Cardiac muscle cell (in vitro differentiated cells and primary cell): Measurements from ENCODE around the gene PTH2. TPM values are rescaled to one million over a fixed set of nuclear protein-coding genes. Genes with fewer than 3 reads are reported as not detected.

Experiments
- DNase-seq, 2 donors: peaks; one replicate each; pipeline versions ENCODE4 v3.0.0 to v3.0.0-alpha.2; 2010 to 2017; ENCODE audit warnings: low read depth in 1 of 2, low spot score in 1 of 2
- H3K27ac ChIP-seq: fragments of 200-600 bp; sonication (generic); 2 replicates; pipeline ENCODE4 v1.5.1; 2016
- H3K27me3 ChIP-seq: fragments of 200-600 bp; sonication (generic); 2 replicates; pipeline ENCODE4 v1.6.0; 2016; ENCODE audit warnings: control low read depth
- H3K36me3 ChIP-seq: fragments of 200-600 bp; sonication (generic); 2 replicates; pipeline ENCODE4 v1.5.1; 2016; ENCODE audit warnings: control low read depth
- H3K4me1 ChIP-seq: fragments of 200-600 bp; sonication (generic); 2 replicates; pipeline ENCODE4 v1.8.1; 2017; ENCODE audit warnings: low read depth, mild to moderate bottlenecking, mixed run types
- H3K4me3 ChIP-seq: fragments of 200-600 bp; sonication (generic); 2 replicates; pipeline ENCODE4 v1.5.1; 2016; ENCODE audit warnings: mild to moderate bottlenecking
- H3K9me3 ChIP-seq: fragments of 200-600 bp; sonication (generic); 2 replicates; pipeline ENCODE4 v1.5.1; 2017; ENCODE audit warnings: low read depth, mild to moderate bottlenecking, control low read depth
- CTCF ChIP-seq: IDR thresholded peaks from 2 replicates; pipeline ENCODE4 v1.5.1; 2012; ENCODE audit warnings: low read depth, mild to moderate bottlenecking, low read length
- polyA plus RNA-seq: library from polyadenylated mRNA; unstranded; fragments of >200 nt; fragmentation: Nextera tagmentation; extraction: Ambion mirVana; gene quantifications from 2 replicates; pipeline ENCODE4 v1.2.1, GENCODE V29; 2016
- total RNA-seq: library from RNA; depleted of rRNA; stranded (reverse); fragments of >200 nt; gene quantifications from 2 replicates; pipeline ENCODE4 v1.2.3, GENCODE V29; 2016

PTH2 gene
- total and polyA plus RNA-seq, 2 experiments from 2014 or later, result 6.2 to 10.0 TPM

- H3K4me1 ChIP-seq, result peaks cover 14% of the 10 kb centered on the region
- H3K9me3 ChIP-seq, result no peaks in the 10 kb centered on the region
- no peak for TF ChIP-seq CTCF
- DNase-seq, result no peak
- no peaks in the 10 kb centered on the region for H3K27me3 ChIP-seq
- H3K27ac ChIP-seq, result no peak overlapping the region
- no peak overlapping the region for H3K4me3 ChIP-seq
- H3K36me3 ChIP-seq, result no peaks in the 10 kb centered on the region
Measured at GRCh38 chr19:49411681-49412326, 11.4 kb downstream of the PTH2 start.

- H3K27me3 ChIP-seq, result no peaks in the 10 kb centered on the region
- H3K4me3 ChIP-seq, result no peak overlapping the region
- H3K36me3 ChIP-seq, result no peaks in the 10 kb centered on the region
- TF ChIP-seq CTCF, result no peak
- DNase-seq, result no peak
- peaks cover 11% of the 10 kb centered on the region for H3K4me1 ChIP-seq
- no peak overlapping the region for H3K27ac ChIP-seq
- no peaks in the 10 kb centered on the region for H3K9me3 ChIP-seq
Measured at GRCh38 chr19:49409441-49410029, 13.7 kb downstream of the PTH2 start.

- Histone ChIP-seq H3K27ac (no peak overlapping the region), H3K4me1 (peaks cover 14% of the 10 kb centered on the region), H3K36me3 (no peaks in the 10 kb centered on the region), H3K9me3 (no peaks in the 10 kb centered on the region), H3K4me3 (no peak overlapping the region), H3K27me3 (no peaks in the 10 kb centered on the region)
- no peak for TF ChIP-seq CTCF
- DNase-seq, result no peak
Measured at GRCh38 chr19:49408816-49409440, 14.3 kb downstream of the PTH2 start.

- H3K4me1 ChIP-seq, result peaks cover 19% of the 10 kb centered on the region
- no peak overlapping the region for H3K4me3 ChIP-seq
- H3K36me3 ChIP-seq, result no peaks in the 10 kb centered on the region
- DNase-seq, result no peak
- no peaks in the 10 kb centered on the region for H3K9me3 ChIP-seq
- H3K27ac ChIP-seq, result no peak overlapping the region
- no peak for TF ChIP-seq CTCF
- no peaks in the 10 kb centered on the region for H3K27me3 ChIP-seq
Measured at GRCh38 chr19:49407482-49408015, 15.7 kb downstream of the PTH2 start.

- no peaks in the 10 kb centered on the region for H3K9me3 ChIP-seq
- H3K27me3 ChIP-seq, result no peaks in the 10 kb centered on the region
- TF ChIP-seq CTCF, result no peak
- no peaks in the 10 kb centered on the region for H3K36me3 ChIP-seq
- DNase-seq, result no peak
- H3K4me3 ChIP-seq, result no peak overlapping the region
- no peak overlapping the region for H3K27ac ChIP-seq
- peaks cover 20% of the 10 kb centered on the region for H3K4me1 ChIP-seq
Measured at GRCh38 chr19:49407079-49407478, 16.2 kb downstream of the PTH2 start.
